NCI-H2196 treated with DMSO at 0.1 percent for 48 hours (cell line): ENCODE measurements around the gene TMEM121B.

Source experiments
- DNase-seq: peaks from one replicate; lab custom pipeline; 2025; ENCODE audit not compliant: unreplicated experiment; lab: John Stamatoyannopoulos, UW

The TMEM121B gene

DNA sequence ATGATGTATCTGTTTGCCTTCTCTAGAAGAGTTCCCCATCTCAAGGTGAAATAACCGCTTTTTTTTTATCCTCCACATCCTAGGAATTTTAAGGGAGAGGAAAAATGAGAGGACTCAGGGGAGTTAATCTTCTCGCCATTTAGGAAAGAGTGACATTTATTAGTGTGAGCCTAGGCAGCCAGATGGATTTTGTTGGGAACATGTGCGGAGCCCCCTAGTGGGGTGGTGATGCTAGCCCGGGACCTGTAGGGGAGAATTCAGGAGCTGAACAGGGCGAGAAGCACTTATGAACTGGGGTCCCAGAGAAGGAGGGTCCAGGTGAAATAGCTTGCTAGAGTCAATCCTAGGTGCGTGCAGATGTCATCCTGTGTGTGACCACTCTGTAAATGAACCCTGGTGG is 25.6 kb downstream of the TMEM121B start:
- no peak for DNase-seq

DNA sequence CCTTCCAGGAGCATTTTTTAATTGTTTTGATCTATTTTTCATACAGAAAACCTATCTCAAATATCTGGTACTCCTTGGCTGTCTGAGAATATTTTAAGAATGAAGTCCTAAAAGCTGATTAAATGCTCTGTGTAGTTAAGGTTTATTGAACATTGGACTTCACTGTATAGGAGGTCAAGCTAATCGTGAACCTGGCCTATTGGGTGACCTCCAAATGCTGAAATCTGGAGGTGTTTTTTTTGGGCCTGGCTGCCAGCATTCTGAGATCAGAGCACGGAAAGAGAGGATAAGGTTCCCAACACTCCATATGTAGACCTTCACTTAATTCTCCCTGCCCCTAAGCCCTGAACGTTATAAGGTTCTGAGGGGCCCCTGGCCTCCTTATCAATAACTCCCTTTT is 28.1 kb downstream of the TMEM121B start:
- no peak for DNase-seq

DNA sequence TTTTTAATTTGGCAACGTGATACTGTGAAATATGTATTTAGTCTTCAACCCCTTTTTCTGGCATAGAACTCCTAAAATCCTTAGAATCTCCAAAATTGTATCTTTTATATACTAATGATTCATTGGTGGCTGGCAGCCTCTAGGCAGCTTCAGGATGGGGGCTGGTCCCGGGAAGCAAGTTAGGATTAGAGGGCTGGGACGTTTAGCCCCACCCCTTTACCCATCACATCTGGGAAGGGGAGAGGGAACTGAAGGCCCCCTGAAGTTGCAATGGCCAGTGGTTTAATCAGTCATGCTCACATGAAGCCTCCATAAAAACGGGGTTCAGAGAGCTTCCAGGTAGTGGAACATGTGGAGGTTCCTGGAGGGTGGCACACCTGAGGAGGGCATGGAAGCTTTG is 29.3 kb downstream of the TMEM121B start:
- DNase-seq, result no peak

DNA sequence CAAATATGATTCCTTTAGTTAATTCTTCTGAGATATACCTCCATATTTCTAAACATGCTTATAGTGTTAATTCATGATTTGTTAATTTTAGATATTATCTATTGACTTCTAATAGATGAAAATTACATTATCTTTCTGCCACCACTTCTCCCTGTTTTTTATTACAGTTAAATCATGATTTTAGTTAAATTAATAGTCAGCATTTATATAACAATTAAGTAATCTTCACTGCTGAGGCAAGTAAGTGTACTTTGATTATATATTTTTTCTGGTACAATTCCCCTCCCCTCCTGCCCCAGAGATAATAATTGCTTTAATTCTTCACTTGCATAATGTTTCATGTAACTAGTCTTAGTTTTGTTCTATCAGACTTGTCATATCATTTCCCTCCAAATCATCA is 30.6 kb downstream of the TMEM121B start:
- no peak for DNase-seq

DNA sequence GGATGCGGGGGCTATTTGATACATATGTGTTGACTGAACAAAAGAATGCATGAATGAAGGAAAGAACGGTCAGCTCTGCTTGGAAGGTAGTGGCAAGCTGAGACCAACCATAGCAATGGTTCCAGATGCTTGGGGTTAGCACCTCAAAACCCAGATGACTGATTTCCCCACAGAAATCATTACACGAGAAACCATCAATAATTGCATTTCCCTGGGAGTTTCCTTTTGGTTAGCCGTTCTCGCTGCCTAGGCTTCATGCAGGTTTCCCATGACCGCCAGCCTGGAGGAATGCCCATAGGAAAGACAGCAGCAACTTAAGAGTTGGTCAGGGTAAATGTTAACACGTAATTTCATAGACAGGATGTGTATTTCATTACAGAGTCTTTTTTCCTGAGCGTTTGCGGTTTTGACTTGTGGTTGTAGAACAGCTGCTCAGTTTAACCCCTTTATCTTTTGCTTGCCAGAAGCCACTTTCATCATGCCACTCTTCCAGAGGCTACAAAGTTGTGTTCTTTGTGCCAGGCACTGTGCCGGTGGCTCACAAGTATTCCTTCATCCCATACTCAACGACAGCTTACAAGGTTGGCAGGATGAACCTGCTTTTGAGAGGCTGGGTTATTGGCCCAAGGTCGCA is 33.5 kb downstream of the TMEM121B start:
- DNase-seq, result no peak

DNA sequence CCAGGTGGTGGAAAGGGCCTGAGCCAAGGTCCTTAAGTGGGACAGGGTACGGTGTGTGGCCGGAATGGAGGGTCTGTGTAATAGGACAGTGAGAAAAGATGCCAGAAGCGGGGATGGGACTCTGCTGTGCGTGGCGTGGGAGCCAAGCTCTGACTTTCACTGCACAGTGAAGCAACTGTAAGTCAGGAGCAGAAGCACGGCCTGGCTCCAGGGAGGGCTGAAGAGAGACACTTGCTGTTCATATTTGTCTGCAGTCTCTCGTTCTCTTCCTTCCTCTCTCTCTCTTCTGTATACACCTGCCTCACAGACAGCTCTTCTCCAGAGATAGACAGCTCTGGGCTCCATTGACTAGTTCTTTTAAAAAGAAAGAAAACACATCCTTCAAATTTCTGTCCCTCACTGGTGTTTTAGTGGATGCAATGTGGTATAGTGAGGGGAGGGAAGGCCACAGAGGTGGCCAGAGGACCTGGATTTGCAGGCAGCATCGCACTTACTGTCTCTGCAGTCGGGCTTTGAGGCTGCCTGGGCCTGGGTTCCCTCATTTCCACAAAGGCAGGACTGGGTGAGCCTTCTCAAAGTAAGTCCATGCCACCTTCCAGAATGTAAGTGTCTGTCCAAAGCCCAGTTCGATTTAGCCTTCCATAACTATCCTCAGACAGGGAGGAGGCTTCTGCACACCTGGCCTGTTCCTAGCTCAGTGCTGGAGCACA is 34.2 kb downstream of the TMEM121B start:
- no peak for DNase-seq

DNA sequence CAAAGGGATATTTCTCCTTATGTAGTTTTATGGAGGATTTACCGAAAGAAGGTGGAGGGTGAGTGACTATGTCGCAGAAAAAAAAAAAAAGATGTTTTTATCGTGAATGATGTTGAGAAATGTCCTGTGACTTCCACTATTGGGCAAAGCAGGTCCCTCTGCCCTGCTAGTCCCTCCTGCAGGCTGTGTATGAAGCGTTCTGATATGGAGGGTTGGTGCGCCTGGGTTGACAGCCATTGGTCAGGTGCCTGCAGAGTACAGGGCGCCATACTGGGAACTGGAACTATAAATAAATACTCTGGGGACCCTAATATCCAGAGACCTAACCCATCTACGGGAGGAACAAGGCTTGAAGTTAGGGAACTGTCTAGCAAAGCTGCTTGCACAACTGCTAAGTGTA is 34.9 kb downstream of the TMEM121B start:
- DNase-seq, result no peak

DNA sequence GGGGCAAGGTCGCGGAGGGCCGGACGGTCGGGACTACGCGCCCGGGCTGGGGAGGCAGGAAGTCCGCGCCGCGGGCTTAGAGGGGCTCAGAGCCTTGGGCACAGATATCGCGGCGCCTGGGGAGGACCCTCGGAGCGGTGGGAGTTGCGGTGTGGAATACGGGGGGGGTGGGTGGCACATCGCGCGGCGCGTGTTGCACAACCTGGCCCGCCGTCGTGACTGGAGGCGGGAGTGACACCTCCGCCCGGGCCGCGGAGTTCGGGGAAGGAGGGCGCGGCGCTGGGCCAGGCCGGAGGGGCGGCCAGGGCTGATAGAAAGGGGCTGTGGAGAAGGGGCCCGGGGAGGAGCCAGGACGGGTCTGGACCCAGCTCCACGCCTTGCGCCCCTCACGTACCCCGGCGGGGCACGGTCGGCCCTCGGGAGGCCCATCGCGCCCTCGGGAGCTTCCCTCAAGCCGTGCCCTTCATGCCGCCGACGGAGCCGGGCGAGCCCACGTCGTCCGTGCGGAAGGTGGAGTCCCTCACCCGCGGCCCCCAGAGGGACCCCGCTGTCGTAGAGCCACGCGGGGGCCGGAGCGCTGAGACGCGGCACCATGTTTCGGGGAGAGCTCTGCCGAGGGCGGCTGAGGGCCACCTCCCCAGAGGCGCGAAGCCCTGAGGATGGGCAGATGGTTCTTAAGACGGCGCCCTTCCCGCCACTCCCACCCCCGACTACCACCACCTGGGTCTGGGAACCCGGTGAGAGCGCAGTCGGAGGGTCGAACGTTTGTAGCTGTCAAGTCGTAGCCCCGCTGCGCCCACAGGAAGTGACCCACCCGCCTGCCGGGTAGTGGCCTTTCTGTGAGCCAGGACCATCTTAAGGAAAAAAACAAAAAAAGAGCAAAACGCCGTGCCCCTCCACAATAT is 35.6 kb downstream of the TMEM121B start:
- no peak for DNase-seq

DNA sequence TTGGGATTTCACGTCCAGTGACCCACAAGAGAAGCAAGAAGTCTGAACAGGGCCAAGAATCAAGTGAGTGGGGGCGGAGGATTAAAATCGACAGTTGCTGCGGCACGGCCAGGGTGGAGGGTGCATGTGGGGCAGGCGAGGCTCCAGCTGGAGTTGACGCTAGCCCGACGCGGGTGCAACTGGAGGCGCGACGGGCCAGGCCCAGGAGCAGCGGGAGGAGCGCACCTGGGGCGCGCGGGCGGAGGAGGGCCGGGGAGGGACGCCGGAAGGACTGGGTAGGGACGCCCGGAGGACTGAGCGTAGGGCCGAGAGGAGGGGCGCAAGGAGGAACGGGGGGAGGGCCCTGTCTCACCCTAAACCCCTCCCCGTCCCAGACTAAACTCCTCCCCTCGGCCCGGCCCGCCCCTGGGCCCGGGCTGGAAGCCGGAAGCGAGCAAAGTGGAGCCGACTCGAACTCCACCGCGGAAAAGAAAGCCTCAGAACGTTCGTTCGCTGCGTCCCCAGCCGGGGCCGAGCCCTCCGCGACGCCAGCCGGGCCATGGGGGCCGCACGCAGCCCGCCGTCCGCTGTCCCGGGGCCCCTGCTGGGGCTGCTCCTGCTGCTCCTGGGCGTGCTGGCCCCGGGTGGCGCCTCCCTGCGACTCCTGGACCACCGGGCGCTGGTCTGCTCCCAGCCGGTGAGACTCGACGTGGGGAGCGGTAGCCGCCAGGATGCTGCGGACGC is 36.4 kb downstream of the TMEM121B start, which contains the start of gene IL17RA:
IL17RA (plus strand) TSS at position 447 of the 723 bp plus-strand sequence; CDS start at position 539, 92 bp downstream.
- DNase-seq, result peak; percentile 95

DNA sequence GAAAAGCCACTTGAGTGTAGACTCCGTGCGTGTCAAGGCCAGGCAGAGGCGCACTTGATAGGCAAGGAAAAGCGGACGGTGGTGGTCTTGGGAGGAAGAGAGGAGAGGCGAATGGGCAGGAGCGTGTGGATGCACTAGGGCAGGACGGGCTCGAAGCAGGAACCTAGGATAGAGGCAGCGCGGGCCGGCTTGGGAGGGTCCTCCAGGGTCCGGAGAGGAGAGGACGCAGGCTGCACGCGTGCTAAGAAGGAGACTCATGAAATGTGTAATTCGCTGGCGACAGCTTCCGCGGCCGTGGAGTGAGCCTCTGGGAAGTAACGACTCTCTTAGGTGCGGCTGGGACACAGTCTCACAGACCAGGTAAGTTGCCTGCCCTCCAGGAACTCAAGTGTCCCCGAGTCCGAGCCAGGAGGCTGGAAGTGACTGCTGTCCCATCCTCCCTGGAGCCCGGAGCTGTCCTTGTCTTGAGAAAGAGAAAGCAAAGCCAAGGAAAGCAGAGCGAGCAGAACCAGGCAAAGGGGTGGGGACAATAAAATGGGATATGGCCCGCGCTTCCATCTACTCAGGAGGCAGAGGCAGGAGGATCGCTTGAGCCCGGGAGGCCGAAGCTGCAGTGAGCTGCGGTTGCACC is 37.2 kb downstream of the TMEM121B start:
- no peak for DNase-seq

DNA sequence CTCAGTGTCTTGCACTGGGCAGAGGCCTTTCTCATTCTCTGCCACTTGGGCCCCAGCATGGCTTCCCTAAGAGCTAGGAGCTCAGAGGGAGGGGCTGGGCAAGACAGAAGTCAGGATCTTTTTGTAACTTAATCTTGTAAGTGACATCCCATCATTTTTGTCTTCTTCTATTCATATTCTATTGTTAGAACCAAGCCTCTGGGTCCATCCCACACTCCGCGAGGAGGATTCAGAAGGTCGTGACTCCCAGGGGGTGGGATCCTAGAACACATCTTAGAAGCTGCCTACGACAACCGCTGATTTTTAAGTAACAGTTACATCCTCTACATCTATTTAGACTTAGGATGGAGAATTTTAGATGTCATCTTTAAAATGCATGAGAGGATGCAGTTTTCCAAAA is 37.9 kb downstream of the TMEM121B start:
- DNase-seq, result no peak

DNA sequence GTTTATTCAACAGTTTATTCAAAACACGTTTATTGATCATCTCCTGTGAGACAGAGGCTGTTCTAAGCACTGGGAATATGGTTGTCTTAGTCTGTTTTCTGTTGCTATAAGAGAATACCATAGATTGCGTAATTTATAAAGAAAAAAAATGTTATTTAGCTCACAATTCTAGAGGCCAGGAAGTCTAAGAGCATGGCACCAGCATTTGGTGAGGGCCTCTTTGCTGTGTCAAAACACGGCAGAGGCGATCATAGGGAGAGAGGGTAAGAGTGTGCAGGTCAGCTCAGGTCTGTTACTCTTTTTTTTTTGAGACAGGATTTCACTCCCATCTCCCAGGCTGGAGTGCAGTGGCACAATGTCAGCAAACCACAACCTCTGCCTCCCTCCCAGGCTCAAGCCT is 41.6 kb downstream of the TMEM121B start:
- DNase-seq, result no peak

DNA sequence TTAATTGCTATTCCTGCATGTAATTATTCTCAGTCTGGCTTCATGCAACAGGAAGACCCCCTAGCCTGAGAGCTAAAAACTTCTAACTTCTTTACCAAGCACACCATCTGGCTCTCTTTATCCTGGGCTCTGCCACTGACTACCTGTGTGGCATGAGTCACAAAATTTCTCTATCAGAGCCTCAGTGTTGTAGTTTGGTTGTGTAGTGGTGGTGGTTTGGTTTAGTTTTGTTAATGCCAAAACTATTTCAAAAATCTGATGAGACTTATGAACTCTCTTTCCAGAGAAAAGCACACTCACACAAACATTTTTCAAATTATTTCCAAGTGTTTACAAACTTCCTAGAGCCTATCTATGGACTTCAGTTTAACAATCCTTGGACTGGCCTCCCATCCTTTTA is 43.9 kb downstream of the TMEM121B start:
- DNase-seq, result no peak

DNA sequence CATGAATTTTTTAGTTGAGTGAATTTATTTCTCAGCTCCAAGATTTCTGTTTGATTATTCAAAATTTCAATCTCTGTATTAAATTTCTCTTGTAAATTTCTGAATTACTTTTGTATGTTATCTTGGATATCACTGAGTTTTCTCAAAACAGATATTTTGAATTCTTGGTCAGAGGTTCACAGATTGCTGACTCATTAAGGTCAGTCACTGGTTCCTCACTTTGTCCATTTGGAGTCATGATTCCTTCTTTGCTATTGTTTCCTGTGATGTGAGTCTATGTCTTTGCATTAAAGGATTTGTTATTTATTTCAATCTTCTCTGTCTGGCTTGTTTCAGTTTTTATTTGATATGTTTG is 46.5 kb downstream of the TMEM121B start:
- DNase-seq, result no peak

DNA sequence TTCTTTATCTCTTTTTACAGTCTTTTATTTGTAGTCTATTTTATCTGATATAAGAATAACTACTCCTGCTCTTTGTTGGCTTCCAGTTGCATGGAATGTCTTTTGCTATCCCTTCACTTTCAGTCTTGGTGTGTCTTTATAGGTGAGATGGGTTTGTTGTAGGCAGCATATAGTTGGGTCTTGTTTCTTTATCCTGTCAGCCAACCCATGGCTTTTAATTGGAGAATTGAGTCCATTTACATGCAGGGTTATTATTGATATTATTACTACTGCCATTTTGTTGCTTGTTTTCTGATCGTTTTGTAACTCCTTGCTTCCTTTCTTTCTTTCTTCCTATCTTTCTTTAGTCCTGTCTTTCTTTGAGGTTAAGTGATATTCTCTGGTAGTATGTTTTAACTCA is 48.3 kb downstream of the TMEM121B start:
- no peak for DNase-seq
